Measurements from ENCODE around the gene CENPN. TPM values are rescaled to one million over a fixed set of nuclear protein-coding genes. Genes with fewer than 3 reads are reported as not detected.

Gene CENPN
- total RNA-seq, 3 donors from 2014 or later (not counting 1 experiment from before 2014, with no cell fraction given): 6.6 to 11.6 (median 9.0) TPM

DNA sequence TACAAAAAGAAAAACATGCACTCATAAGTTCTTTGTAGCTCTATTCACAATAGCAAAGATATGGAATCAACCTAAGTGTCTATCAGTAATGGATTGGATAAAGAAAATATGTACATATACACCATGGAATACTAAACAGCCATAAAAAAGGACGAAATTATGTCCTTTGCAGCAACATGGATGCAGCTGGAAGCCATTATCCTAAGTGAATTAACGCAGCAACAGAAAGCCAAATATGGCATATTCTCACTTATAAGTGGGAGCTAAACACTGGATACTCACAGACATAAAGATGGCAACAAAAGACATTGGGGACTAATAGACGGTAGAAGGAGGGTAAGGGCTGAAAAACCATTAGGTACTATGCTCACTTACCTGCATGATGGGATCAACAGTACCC, 6.1 kb upstream of the CENPN start:
- TF ChIP-seq CTCF (IDR thresholded peaks at IDR 0.05): no peak
- no peak overlapping the region for H3K4me3 ChIP-seq (ENCODE audit: low read length)
- DNase-seq (no peak), ATAC-seq (no peak)
- no peaks in the 10 kb centered on the region for H3K27me3 ChIP-seq (ENCODE audit: control insufficient read depth, insufficient read depth, low read length)
- H3K9me3 Mint-ChIP-seq: no peaks in the 10 kb centered on the region
- no peaks in the 10 kb centered on the region for H3K36me3 ChIP-seq (ENCODE audit: control insufficient read depth, insufficient read depth, low read length)
- H3K27me3 Mint-ChIP-seq (ENCODE audit: low read depth in 2 of 2): no peaks in the 10 kb centered on the region
- H3K4me1 Mint-ChIP-seq: peaks cover 52 to 58% of the 10 kb centered on the region in 2 donors
- H3K9me3 ChIP-seq (ENCODE audit: control insufficient read depth, insufficient read depth, low read length): no peaks in the 10 kb centered on the region
- WGBS (ENCODE audit: insufficient coverage): 100% methylated on average over 3 of the region's 3 CpGs
- intact Hi-C loops (cut with micrococcal nuclease): no loop called here
- no peak overlapping the region for H3K27ac ChIP-seq (ENCODE audit: low read length)
- H3K27ac Mint-ChIP-seq: no peak overlapping the region
- no peak overlapping the region for H3K4me3 Mint-ChIP-seq
- peaks cover 23% of the 10 kb centered on the region for H3K4me1 ChIP-seq (ENCODE audit: control insufficient read depth, insufficient read depth, low read length)
- no peaks in the 10 kb centered on the region for H3K36me3 Mint-ChIP-seq

- no peaks in the 10 kb centered on the region for H3K9me3 Mint-ChIP-seq
- H3K36me3 Mint-ChIP-seq: no peaks in the 10 kb centered on the region
- Histone ChIP-seq H3K27me3 (ENCODE audit: control insufficient read depth, insufficient read depth, low read length) (no peaks in the 10 kb centered on the region), H3K27ac (ENCODE audit: low read length) (no peak overlapping the region), H3K4me1 (ENCODE audit: control insufficient read depth, insufficient read depth, low read length) (peaks cover 26% of the 10 kb centered on the region), H3K9me3 (ENCODE audit: control insufficient read depth, insufficient read depth, low read length) (no peaks in the 10 kb centered on the region), H3K4me3 (ENCODE audit: low read length) (no peak overlapping the region), H3K36me3 (ENCODE audit: control insufficient read depth, insufficient read depth, low read length) (no peaks in the 10 kb centered on the region)
- intact Hi-C loops (cut with micrococcal nuclease): no loop called here
- no peaks in the 10 kb centered on the region for H3K27me3 Mint-ChIP-seq (ENCODE audit: low read depth in 2 of 2)
- TF ChIP-seq CTCF (IDR thresholded peaks at IDR 0.05): no peak
- WGBS (ENCODE audit: insufficient coverage): 84% methylated on average over 3 of the region's 5 CpGs
- ATAC-seq (no peak), DNase-seq (no peak)
- no peak overlapping the region for H3K27ac Mint-ChIP-seq
- H3K4me1 Mint-ChIP-seq: peaks cover 56 to 62% of the 10 kb centered on the region in 2 donors
- no peak overlapping the region for H3K4me3 Mint-ChIP-seq
Measured at GRCh38 chr16:81001330-81001729, 5.7 kb upstream of the CENPN start.

- Mint-ChIP-seq H3K4me1 (peaks cover 48 to 62% of the 10 kb centered on the region in 2 donors), H3K36me3 (no peaks in the 10 kb centered on the region), H3K27ac (peak overlapping the region; percentile 81 to 99), H3K9me3 (no peaks in the 10 kb centered on the region), H3K27me3 (ENCODE audit: low read depth in 2 of 2) (no peaks in the 10 kb centered on the region), H3K4me3 (peak overlapping the region; percentile 90)
- Histone ChIP-seq H3K4me3 (ENCODE audit: low read length) (no peak overlapping the region), H3K27me3 (ENCODE audit: control insufficient read depth, insufficient read depth, low read length) (no peaks in the 10 kb centered on the region), H3K27ac (ENCODE audit: low read length) (peak overlapping the region; percentile 21), H3K36me3 (ENCODE audit: control insufficient read depth, insufficient read depth, low read length) (no peaks in the 10 kb centered on the region), H3K4me1 (ENCODE audit: control insufficient read depth, insufficient read depth, low read length) (peaks cover 28% of the 10 kb centered on the region), H3K9me3 (ENCODE audit: control insufficient read depth, insufficient read depth, low read length) (no peaks in the 10 kb centered on the region)
- ATAC-seq (no peak), DNase-seq (no peak)
- WGBS (ENCODE audit: insufficient coverage): 87% methylated on average over 4 of the region's 4 CpGs
- TF ChIP-seq CTCF (IDR thresholded peaks at IDR 0.05): no peak
- intact Hi-C loops (cut with micrococcal nuclease): no loop called here
Measured at GRCh38 chr16:81003064-81003463, 4.0 kb upstream of the CENPN start.
